HepG2 (cell line): ENCODE results near the gene FAM184B.

Experiments
- CTCF ChIP-seq: sonication (generic); formaldehyde crosslinking; IDR thresholded peaks from 2 replicates; pipeline ENCODE4 v1.5.0; 2020; ENCODE audit warnings: mild to moderate bottlenecking, missing genetic modification reagents, moderate library complexity
- HDAC1 ChIP-seq: sonication (generic); formaldehyde crosslinking; IDR thresholded peaks from 2 replicates; pipeline ENCODE4 v1.5.1; 2020; ENCODE audit warnings: mild to moderate bottlenecking, missing genetic modification reagents
- HNF1A ChIP-seq, 2 experiments: sonication (generic) in 1 of 2; formaldehyde crosslinking in 1 of 2; IDR thresholded peaks; 2 replicates each; pipeline versions ENCODE4 v1.4.0 to v1.6.1; 2016 to 2020; ENCODE audit warnings: borderline replicate concordance in 1 of 2, low read depth in 1 of 2, mild to moderate bottlenecking in 1 of 2, missing genetic modification reagents in 1 of 2
- KLF9 ChIP-seq: IDR thresholded peaks from 2 replicates; pipeline ENCODE4 v1.6.1; 2016; ENCODE audit warnings: low read depth
- NR2C2 ChIP-seq: sonication (generic); formaldehyde crosslinking; IDR thresholded peaks from 2 replicates; pipeline ENCODE4 v1.4.0; 2020; ENCODE audit warnings: missing genetic modification reagents, mild to moderate bottlenecking, moderate library complexity, borderline replicate concordance
- POLR2A ChIP-seq, 2 experiments: IDR thresholded peaks; 2 replicates each; pipeline ENCODE4 v1.6.1; 2011; ENCODE audit warnings: low read depth in 2 of 2, low read length in 2 of 2, mild to moderate bottlenecking in 1 of 2, moderate library complexity in 1 of 2; ENCODE audit not compliant: insufficient read depth in 1 of 2
- RAD21 ChIP-seq: fragments of 450-650 bp; formaldehyde crosslinking; IDR thresholded peaks from 2 replicates; pipeline ENCODE4 v1.5.0; 2020; ENCODE audit warnings: mild to moderate bottlenecking

- TF ChIP-seq POLR2A (IDR thresholded peaks at IDR 0.05; ENCODE audit: insufficient read depth in 1 of 2, low read depth in 2 of 2, low read length in 2 of 2), result no peak
- TF ChIP-seq RAD21 (CRISPR knock-in tag), result no peak
- TF ChIP-seq CTCF, result no peak
- no peak for TF ChIP-seq NR2C2
- no peak for TF ChIP-seq HDAC1 (CRISPR knock-in tag)
- TF ChIP-seq HNF1A (IDR thresholded peaks at IDR 0.05; ENCODE audit: low read depth), result no peak
- no peak for TF ChIP-seq HNF1A (CRISPR knock-in tag; IDR thresholded peaks at IDR 0.05; ENCODE audit: borderline replicate concordance)
- TF ChIP-seq KLF9 (CRISPR knock-in tag), result no peak
Observed at GRCh38 chr4:17654701-17655100, 126.7 kb downstream of the FAM184B start.
